Lower lobe of right lung (tissue), 2 donors: ENCODE data around the gene NAALADL2. TPM values are rescaled to one million over a fixed set of nuclear protein-coding genes. Genes with fewer than 3 reads are reported as not detected.

Experiments
- ATAC-seq, 2 donors: fragments of 200-7000 bp; cut with Tn5 transposase; one replicate each; pipeline ENCODE4 v1.9.1; 2020 to 2022; ENCODE audit warnings: mild to moderate bottlenecking in 2 of 2, moderate library complexity in 2 of 2
- DNase-seq: peaks from one replicate; pipeline ENCODE4 v3.0.0-alpha.2; 2020
- H3K27ac ChIP-seq: fragments of 200-600 bp; one replicate; pipeline ENCODE4 v1.8.0; 2022
- H3K27me3 ChIP-seq: fragments of 200-600 bp; one replicate; pipeline ENCODE4 v1.8.0; 2022; ENCODE audit warnings: low read depth
- H3K36me3 ChIP-seq: fragments of 200-600 bp; one replicate; pipeline ENCODE4 v1.8.0; 2022; ENCODE audit warnings: mild to moderate bottlenecking
- H3K4me1 ChIP-seq: fragments of 200-600 bp; one replicate; pipeline ENCODE4 v1.8.0; 2022
- H3K4me3 ChIP-seq: fragments of 200-600 bp; one replicate; pipeline ENCODE4 v1.8.0; 2022; ENCODE audit warnings: mild to moderate bottlenecking
- H3K9me3 ChIP-seq: fragments of 200-600 bp; one replicate; pipeline ENCODE4 v1.8.0; 2022
- intact Hi-C: fragments of 100-400 bp; cut with DNase I; formaldehyde crosslinking; loops from one replicate; pipeline ENCODE4 v1.11.0; 2022
- total RNA-seq: library from RNA; stranded (reverse); fragmentation: NEBNext Ultra II Directional; extraction: Animal tissue kit (Norgen Biotek cat#: 25700); gene quantifications from one replicate; pipeline ENCODE4 v1.2.1, GENCODE V29; 2021
- TF ChIP-seq, protein P1 (sequence below): fragments of 200-600 bp; IDR thresholded peaks from one replicate; pipeline ENCODE4 v1.8.0; 2022; ENCODE audit warnings: antibody characterized with exemption, mild to moderate bottlenecking
- donor health status: DM: no; HTN: yes; CAD: no; lungs with severe emphysema.

Gene NAALADL2
- total RNA-seq, 1 donor from 2014 or later: 9.8 TPM

DNA sequence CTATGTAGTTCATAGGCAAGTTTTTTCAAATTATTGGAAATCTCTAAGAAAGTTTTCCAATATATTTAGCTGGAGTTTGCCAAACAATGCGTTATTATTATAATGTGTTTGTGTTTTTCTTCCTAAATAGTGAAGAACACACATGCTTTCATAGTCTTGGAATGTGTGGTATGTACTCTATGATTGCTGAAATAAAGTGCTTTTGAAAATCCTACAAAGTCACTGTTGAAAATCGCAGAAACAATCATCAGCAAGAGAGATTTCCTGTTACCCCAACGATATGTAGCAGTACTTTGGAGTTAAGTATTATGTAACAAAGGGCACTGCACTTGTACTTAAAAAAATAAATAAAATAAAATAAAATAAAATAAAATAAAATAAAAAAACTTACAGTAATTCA, 796.2 kb downstream of the NAALADL2 start:
- Histone ChIP-seq H3K4me3 (no peak overlapping the region), H3K36me3 (no peaks in the 10 kb centered on the region), H3K27me3 (no peaks in the 10 kb centered on the region), H3K9me3 (no peaks in the 10 kb centered on the region), H3K4me1 (no peaks in the 10 kb centered on the region), H3K27ac (no peak overlapping the region)
- no peak for ATAC-seq
- TF ChIP-seq, protein P1, sequence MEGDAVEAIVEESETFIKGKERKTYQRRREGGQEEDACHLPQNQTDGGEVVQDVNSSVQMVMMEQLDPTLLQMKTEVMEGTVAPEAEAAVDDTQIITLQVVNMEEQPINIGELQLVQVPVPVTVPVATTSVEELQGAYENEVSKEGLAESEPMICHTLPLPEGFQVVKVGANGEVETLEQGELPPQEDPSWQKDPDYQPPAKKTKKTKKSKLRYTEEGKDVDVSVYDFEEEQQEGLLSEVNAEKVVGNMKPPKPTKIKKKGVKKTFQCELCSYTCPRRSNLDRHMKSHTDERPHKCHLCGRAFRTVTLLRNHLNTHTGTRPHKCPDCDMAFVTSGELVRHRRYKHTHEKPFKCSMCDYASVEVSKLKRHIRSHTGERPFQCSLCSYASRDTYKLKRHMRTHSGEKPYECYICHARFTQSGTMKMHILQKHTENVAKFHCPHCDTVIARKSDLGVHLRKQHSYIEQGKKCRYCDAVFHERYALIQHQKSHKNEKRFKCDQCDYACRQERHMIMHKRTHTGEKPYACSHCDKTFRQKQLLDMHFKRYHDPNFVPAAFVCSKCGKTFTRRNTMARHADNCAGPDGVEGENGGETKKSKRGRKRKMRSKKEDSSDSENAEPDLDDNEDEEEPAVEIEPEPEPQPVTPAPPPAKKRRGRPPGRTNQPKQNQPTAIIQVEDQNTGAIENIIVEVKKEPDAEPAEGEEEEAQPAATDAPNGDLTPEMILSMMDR: no peak
- intact Hi-C loops: no loop called here
- no peak for DNase-seq

DNA sequence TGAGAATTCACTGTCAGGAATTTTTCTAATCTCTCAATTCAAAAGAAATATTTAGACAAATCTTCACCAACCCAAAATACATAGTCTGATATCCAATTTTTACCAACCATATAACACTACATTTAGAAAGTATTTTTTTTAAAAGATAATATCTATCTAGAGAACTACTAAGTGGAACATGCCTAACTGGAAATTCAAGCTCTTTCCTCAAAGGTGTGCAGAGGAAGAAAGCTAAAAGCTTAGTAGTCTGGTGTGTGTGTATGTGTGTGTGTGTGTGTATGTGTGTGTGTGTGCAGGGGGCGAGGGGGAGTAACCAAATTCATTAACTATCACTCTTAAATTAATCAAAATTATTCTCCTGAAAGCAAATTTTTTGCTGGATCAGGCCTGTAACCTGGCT, 797.3 kb downstream of the NAALADL2 start:
- Histone ChIP-seq H3K4me1 (no peaks in the 10 kb centered on the region), H3K36me3 (no peaks in the 10 kb centered on the region), H3K9me3 (no peaks in the 10 kb centered on the region), H3K27ac (no peak overlapping the region), H3K27me3 (no peaks in the 10 kb centered on the region), H3K4me3 (no peak overlapping the region)
- no peak for ATAC-seq
- DNase-seq: no peak
- TF ChIP-seq, protein P1: no peak
- intact Hi-C loops: no loop called here

DNA sequence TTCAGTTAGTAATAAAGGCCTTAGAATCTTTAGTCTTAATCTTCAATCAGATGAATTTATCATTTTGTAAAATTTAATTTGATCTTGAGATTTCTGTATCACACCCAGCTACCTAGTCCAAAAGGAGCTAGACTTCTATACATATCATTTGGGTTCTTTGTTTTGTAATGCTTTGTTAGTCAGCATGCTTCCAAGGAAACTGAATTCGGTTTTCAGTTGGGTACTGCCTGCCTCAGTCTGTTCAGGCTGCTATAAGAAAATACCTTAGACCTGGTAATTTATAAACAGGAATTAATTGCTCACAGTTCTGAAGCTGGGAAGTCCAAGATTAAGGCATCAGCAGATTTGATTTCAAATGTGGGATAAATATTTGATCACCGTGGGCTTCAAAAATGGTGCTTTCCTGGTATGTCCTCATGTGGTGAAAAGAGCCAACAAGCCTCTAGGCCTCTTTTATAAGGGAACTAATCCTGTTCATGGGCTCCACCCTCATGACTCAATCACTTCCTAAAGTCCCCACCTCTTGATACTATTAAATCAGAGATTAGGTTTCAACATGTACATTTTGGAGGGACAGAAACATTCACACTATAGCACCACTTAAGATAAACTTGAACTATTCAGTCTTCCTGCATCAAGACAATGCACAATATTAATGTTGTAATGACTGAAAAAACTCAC, 800.7 kb downstream of the NAALADL2 start:
- TF ChIP-seq, protein P1: no peak

DNA sequence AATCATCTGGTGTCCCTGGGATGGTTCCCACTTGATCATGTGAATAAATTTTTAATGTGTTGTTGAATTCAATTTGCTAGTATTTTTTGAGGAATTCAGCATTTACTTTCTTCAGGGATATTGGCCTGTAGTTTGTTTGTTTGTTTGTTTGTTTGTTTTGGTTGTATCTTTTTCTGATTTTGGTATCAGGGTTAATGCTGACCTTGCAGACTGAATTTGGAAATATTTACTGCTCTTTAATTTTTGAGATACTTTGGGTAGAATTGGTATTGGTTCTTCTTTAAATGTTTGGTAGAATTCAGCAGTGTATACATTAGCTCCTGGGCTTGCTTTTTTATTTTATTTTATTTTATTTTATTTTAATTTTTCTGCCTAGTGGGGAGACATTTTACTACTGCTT, 803.7 kb downstream of the NAALADL2 start:
- TF ChIP-seq, protein P1: no peak
- no peaks in the 10 kb centered on the region for H3K9me3 ChIP-seq
- H3K36me3 ChIP-seq: no peaks in the 10 kb centered on the region
- intact Hi-C loops: no loop called here
- DNase-seq (no peak), ATAC-seq (no peak)
- no peaks in the 10 kb centered on the region for H3K4me1 ChIP-seq
- no peaks in the 10 kb centered on the region for H3K27me3 ChIP-seq
- H3K4me3 ChIP-seq: no peak overlapping the region
- no peak overlapping the region for H3K27ac ChIP-seq

More for the DNA sequence above, 800.7 kb downstream of the NAALADL2 start:
- intact Hi-C loops: no loop called here
- no peaks in the 10 kb centered on the region for H3K9me3 ChIP-seq
- no peak overlapping the region for H3K4me3 ChIP-seq
- H3K27ac ChIP-seq: no peak overlapping the region
- no peaks in the 10 kb centered on the region for H3K36me3 ChIP-seq
- H3K4me1 ChIP-seq: no peaks in the 10 kb centered on the region
- DNase-seq (no peak), ATAC-seq (no peak)
- no peaks in the 10 kb centered on the region for H3K27me3 ChIP-seq

DNA sequence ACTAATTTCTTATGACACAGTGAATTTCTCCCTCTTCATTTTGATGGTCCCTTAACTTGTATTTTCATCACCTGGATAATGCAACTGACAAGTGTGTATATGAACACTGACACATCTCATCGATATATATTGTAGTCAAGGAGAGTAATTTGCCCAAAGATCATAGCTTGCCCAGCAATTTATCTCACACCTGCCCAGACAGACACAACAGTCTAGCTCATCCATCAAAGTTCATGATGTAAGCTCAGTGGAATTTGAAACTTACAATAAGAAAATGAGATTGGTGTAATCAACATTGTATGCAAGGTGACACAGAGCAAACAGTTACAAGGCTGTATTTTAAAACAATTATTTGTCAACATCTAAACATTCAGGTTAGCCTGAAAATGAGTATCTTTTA, 805.8 kb downstream of the NAALADL2 start:
- TF ChIP-seq, protein P1: no peak
- intact Hi-C loops: no loop called here
- Histone ChIP-seq H3K9me3 (no peaks in the 10 kb centered on the region), H3K27ac (no peak overlapping the region), H3K36me3 (no peaks in the 10 kb centered on the region), H3K27me3 (no peaks in the 10 kb centered on the region), H3K4me1 (no peaks in the 10 kb centered on the region), H3K4me3 (no peak overlapping the region)
- DNase-seq (no peak), ATAC-seq (no peak)
